ENCODE measurements around the gene AKR1C1. TPM values are rescaled to one million over a fixed set of nuclear protein-coding genes. Genes with fewer than 3 reads are reported as not detected.
"Not testable (repeated sequence)": the region's sequence is repeated elsewhere in the genome, so short reads cannot be mapped to it uniquely, and the experiment has no call there.

AKR1C1 gene
- total RNA-seq, 1 experiment from 2014 or later = 10.2 TPM

DNA sequence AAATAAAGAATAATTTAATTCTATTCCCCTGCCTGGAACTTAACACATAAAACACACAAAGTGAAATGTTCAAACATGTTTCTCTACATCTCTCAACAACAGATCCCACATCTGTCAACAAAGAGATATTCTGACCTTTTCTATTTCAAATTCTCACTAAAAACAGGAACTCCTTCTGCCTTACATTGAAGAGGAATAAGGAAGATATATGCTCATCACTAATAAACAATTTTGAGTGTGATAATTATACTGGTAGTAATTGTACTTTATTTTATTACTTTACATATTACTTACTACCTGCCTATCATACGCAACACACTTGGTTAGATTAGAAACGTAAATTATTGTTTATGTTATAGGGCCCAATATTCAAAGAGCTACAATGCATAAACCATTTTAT is 27.0 kb downstream of the AKR1C1 start:
- Mint-ChIP-seq H3K9me3 (ENCODE audit: low read depth, unreplicated experiment) (no peaks in the 10 kb centered on the region), H3K4me1 (ENCODE audit: low read depth, unreplicated experiment) (no peaks in the 10 kb centered on the region), H3K27me3 (ENCODE audit: unreplicated experiment) (no peaks in the 10 kb centered on the region), H3K4me3 (ENCODE audit: low read depth, unreplicated experiment) (no peak overlapping the region), H3K36me3 (ENCODE audit: insufficient read depth, unreplicated experiment) (no peaks in the 10 kb centered on the region), H3K27ac (ENCODE audit: unreplicated experiment) (no peak overlapping the region)
- TF ChIP-seq, protein P1, sequence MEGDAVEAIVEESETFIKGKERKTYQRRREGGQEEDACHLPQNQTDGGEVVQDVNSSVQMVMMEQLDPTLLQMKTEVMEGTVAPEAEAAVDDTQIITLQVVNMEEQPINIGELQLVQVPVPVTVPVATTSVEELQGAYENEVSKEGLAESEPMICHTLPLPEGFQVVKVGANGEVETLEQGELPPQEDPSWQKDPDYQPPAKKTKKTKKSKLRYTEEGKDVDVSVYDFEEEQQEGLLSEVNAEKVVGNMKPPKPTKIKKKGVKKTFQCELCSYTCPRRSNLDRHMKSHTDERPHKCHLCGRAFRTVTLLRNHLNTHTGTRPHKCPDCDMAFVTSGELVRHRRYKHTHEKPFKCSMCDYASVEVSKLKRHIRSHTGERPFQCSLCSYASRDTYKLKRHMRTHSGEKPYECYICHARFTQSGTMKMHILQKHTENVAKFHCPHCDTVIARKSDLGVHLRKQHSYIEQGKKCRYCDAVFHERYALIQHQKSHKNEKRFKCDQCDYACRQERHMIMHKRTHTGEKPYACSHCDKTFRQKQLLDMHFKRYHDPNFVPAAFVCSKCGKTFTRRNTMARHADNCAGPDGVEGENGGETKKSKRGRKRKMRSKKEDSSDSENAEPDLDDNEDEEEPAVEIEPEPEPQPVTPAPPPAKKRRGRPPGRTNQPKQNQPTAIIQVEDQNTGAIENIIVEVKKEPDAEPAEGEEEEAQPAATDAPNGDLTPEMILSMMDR (IDR thresholded peaks at IDR 0.05; ENCODE audit: unreplicated experiment) = no peak
- DNase-seq = no peak
- no TSS peak for BruUV-seq (replicated peaks)
- intact Hi-C loops (cut with micrococcal nuclease; ENCODE audit: unreplicated experiment) = no loop called here
- CTCF ChIA-PET = no interaction called here

DNA sequence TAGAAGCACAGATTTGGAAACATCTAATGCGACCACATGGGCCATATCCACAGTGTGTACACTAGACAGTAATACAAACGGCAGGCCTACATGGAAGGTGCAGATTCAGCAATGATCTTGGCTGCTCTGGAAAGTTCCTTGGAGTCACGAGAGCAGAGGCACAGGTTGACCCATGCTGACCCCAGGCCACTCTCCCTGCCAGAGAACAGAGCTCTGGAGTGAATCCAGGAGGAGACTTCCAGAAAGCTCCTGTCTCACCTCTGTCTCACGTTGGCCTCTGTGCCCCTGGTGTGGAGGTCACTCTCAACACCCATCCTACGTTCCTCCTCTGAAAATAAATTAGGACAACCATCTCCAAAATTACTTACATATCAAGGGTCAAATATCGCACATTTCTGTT is 28.2 kb downstream of the AKR1C1 start:
- H3K4me1 Mint-ChIP-seq (ENCODE audit: low read depth, unreplicated experiment); CTCF ChIA-PET; H3K27me3 Mint-ChIP-seq (ENCODE audit: unreplicated experiment); intact Hi-C loops (cut with micrococcal nuclease; ENCODE audit: unreplicated experiment); H3K36me3 Mint-ChIP-seq (ENCODE audit: insufficient read depth, unreplicated experiment); H3K4me3 Mint-ChIP-seq (ENCODE audit: low read depth, unreplicated experiment); DNase-seq; H3K9me3 Mint-ChIP-seq (ENCODE audit: low read depth, unreplicated experiment); H3K27ac Mint-ChIP-seq (ENCODE audit: unreplicated experiment); BruUV-seq (replicated peaks): not testable (repeated sequence)

DNA sequence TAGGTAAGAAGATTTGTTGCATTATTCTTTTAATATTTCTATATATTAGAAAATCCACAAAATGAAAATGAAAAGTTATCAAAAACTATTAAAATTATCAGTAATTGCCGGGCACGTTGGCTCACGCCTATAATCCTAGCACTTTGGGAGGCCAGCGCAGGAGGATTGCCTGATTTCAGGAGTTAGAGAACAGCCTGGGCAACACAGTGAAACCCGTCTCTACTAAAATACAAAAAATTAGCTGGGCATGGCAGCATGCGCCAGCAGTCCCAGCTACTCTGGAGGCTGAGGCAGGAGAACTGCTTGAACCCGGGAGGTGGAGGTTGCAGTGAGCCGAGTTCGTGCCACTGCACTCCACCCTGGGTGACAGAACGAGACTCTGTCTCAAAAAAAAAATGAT is 29.3 kb downstream of the AKR1C1 start:
- H3K4me1 Mint-ChIP-seq (ENCODE audit: low read depth, unreplicated experiment); H3K27ac Mint-ChIP-seq (ENCODE audit: unreplicated experiment); DNase-seq; H3K4me3 Mint-ChIP-seq (ENCODE audit: low read depth, unreplicated experiment); intact Hi-C loops (cut with micrococcal nuclease; ENCODE audit: unreplicated experiment); H3K36me3 Mint-ChIP-seq (ENCODE audit: insufficient read depth, unreplicated experiment); H3K27me3 Mint-ChIP-seq (ENCODE audit: unreplicated experiment); H3K9me3 Mint-ChIP-seq (ENCODE audit: low read depth, unreplicated experiment); BruUV-seq (replicated peaks); CTCF ChIA-PET: not testable (repeated sequence)

DNA sequence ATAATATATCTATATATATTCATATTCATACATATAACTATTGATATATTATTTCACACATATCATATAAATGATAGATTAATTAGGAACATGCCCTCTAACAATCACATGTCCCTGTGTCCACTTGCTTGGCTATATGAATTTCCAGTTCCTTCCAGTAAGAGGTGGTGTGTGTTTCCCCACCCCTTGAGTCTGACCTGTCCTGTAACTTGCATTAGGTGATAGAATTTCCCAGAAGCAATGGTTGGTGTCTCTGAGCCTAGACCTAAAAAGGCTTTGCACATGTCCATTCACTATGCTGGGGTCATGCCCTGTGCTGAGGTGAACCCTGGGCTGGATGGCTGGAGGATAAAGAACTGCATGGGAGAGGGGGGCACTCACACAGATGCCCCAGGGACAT is 31.0 kb downstream of the AKR1C1 start:
- intact Hi-C loops (cut with micrococcal nuclease; ENCODE audit: unreplicated experiment); H3K27me3 Mint-ChIP-seq (ENCODE audit: unreplicated experiment); CTCF ChIA-PET; BruUV-seq (replicated peaks); H3K27ac Mint-ChIP-seq (ENCODE audit: unreplicated experiment); DNase-seq; H3K36me3 Mint-ChIP-seq (ENCODE audit: insufficient read depth, unreplicated experiment); H3K4me3 Mint-ChIP-seq (ENCODE audit: low read depth, unreplicated experiment); H3K9me3 Mint-ChIP-seq (ENCODE audit: low read depth, unreplicated experiment); H3K4me1 Mint-ChIP-seq (ENCODE audit: low read depth, unreplicated experiment): not testable (repeated sequence)

DNA sequence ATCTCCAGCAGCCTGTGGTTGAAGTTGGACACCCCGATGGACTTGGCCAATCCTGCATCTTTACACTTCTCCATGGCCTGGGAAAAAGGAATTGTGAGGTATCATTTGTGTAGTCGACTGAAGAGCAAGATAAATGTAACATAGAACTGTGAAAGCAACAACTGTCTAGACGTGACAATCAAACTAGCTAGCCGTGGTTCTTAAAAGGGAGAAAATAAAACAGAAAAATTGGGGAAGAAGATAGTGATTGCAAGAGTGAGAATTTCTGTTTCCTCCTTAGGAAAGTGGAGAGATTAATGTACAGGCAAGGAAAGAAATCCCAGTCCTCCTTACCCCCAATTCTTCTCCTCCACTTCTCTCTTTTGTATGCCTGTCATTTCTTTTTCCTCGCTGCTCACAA is 35.5 kb downstream of the AKR1C1 start:
- Mint-ChIP-seq H3K27me3 (ENCODE audit: unreplicated experiment) (no peaks in the 10 kb centered on the region), H3K36me3 (ENCODE audit: insufficient read depth, unreplicated experiment) (no peaks in the 10 kb centered on the region), H3K4me1 (ENCODE audit: low read depth, unreplicated experiment) (no peaks in the 10 kb centered on the region), H3K4me3 (ENCODE audit: low read depth, unreplicated experiment) (no peak overlapping the region), H3K27ac (ENCODE audit: unreplicated experiment) (no peak overlapping the region), H3K9me3 (ENCODE audit: low read depth, unreplicated experiment) (no peaks in the 10 kb centered on the region)
- TF ChIP-seq, protein P1 (IDR thresholded peaks at IDR 0.05; ENCODE audit: unreplicated experiment) = no peak
- intact Hi-C loops (cut with micrococcal nuclease; ENCODE audit: unreplicated experiment) = no loop called here
- CTCF ChIA-PET = no interaction called here
- no peak for DNase-seq
- BruUV-seq (replicated peaks) = no TSS peak

DNA sequence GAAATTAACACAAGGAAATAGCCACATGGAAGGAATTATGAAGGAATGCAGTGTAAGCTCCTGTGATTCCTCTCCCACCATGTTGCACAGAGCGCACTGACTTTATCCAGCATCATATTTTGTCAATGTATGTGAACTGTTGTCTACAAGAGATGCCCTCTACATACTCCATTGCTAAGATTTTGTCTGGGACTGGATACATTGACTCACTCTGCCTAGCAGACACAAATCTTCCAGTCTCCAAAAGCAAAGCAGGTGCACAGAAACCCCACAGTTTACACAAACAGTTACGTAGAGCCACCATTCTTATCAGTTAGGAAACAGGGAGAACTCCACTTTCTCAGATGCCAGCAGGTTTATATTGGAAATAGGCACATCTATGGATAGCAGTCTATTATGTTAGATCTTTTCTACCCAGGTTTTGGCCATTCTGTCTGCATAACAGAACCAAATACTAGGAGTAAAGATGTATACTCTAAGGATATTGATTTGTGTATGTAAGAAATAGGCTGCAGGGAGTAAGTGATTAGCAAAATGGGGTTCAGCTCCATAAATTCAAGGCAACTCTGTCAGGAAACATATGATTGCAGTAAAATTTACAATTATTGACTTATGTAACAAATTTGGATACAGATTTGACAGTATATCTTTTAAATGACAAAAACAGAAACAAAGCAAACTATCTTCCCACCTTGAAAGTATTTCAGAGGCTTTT is 39.0 kb downstream of the AKR1C1 start:
- intact Hi-C loops (cut with micrococcal nuclease; ENCODE audit: unreplicated experiment) = loop anchor here (5.0 kb wide), 1 partner anchor 40 kb away; the partner anchor contains the start of gene AKR1C1

DNA sequence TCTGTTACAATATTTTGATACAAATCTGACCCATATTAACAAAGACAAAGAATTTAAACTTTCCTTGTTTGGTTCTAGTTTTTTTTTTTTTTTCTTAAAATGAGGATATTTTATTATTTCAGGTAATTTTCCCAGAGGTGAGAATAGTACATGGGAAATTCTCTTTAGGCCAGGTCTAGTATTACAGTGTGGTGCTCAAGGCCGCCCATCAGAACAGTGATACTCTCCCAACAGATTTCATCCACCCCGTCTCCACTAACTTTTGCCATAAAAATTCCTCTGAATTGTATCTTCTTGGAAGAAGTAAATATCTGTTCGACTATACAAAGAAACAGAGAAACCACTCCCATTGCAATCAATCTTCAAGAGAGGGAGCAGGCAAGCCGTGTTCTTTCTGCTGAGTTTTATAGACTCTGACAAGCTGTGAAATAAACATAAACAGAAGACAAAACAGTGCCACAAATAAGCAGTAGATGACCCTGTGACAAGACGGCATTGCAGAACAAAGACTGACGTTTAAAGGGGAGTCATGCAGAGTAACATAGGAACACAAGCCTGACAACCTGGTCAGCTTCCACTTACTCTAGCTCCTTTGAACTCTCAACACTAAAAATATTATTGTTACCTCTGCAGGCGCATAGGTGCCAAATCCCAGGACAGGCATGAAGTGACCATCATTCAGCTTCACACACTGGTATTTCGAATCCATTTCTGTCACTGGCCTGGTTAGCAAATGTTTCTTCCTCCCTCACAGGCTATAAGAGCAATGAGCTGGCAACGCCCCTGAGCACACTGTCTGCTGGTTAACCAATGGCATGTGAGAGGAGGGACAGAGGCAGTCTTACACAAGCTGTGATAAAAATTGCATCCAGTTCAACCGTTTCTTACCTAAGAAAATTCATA is 40.2 kb downstream of the AKR1C1 start, which contains the start of gene AKR1C2:
TSS of gene AKR1C2 (minus strand) at position 731 of the 903 bp plus-strand sequence. CDS start at position 709, 22 bp downstream.
- intact Hi-C loops (cut with micrococcal nuclease; ENCODE audit: unreplicated experiment) = loop anchor here (5.0 kb wide), 1 partner anchor 41 kb away; the partner anchor contains the start of gene AKR1C1
- BruUV-seq (replicated peaks) = TSS peak; percentile 97
- peak within 1 kb of the TSS; percentile 30 for H3K4me3 Mint-ChIP-seq (ENCODE audit: low read depth, unreplicated experiment)
- not testable (repeated sequence) for H3K9me3 Mint-ChIP-seq (ENCODE audit: low read depth, unreplicated experiment); DNase-seq; H3K27me3 Mint-ChIP-seq (ENCODE audit: unreplicated experiment); H3K4me1 Mint-ChIP-seq (ENCODE audit: low read depth, unreplicated experiment); H3K27ac Mint-ChIP-seq (ENCODE audit: unreplicated experiment); H3K36me3 Mint-ChIP-seq (ENCODE audit: insufficient read depth, unreplicated experiment)
- CTCF ChIA-PET = interaction anchor here (0.7 to 1.1 kb wide), 2 partner anchors 34 to 153 kb away, joined by 3 read pairs; no protein-coding TSS in a partner anchor

More for the DNA sequence above, 39.0 kb downstream of the AKR1C1 start:
- TF ChIP-seq, protein P1 (IDR thresholded peaks at IDR 0.05; ENCODE audit: unreplicated experiment) = no peak
- BruUV-seq (replicated peaks) = no TSS peak
- H3K27ac Mint-ChIP-seq (ENCODE audit: unreplicated experiment) = no peak overlapping the region
- H3K4me1 Mint-ChIP-seq (ENCODE audit: low read depth, unreplicated experiment) = no peaks in the 10 kb centered on the region
- H3K9me3 Mint-ChIP-seq (ENCODE audit: low read depth, unreplicated experiment) = no peaks in the 10 kb centered on the region
- H3K4me3 Mint-ChIP-seq (ENCODE audit: low read depth, unreplicated experiment) = no peak overlapping the region
- H3K27me3 Mint-ChIP-seq (ENCODE audit: unreplicated experiment) = no peaks in the 10 kb centered on the region
- no peaks in the 10 kb centered on the region for H3K36me3 Mint-ChIP-seq (ENCODE audit: insufficient read depth, unreplicated experiment)
- CTCF ChIA-PET = no interaction called here
- DNase-seq = no peak
